HG03064 (cell line): ENCODE data around the gene ZNF77.
"Not testable (repeated sequence)": the region's sequence is repeated elsewhere in the genome, so short reads cannot be mapped to it uniquely, and the experiment has no call there.

ENCODE experiments used
- ATAC-seq: cut with Tn5 transposase; IDR thresholded peaks from one replicate; pipeline ENCODE4 v1.9.1; 2021; ENCODE audit warnings: low read depth; ENCODE audit not compliant: unreplicated experiment

Gene ZNF77

DNA sequence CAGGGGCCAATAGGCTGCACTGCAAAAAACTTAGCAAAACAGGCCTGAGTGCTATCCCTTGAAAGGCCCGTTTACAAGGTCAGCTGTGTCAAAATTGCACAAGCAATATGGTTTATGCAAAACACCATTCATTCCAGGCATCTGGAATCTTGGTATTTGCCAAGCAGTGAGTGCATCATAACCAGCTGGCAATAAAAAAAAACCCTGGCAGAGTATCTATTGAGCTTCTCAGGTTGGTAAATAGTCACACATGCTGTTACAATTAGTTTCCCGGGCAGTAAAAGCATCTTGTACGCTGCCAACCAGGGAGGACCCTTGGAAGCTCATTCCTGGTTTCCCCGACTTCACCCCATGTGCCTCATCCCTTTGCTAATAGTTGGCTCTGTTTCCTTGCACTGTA, 21.3 kb downstream of the ZNF77 start:
- ATAC-seq: no peak

DNA sequence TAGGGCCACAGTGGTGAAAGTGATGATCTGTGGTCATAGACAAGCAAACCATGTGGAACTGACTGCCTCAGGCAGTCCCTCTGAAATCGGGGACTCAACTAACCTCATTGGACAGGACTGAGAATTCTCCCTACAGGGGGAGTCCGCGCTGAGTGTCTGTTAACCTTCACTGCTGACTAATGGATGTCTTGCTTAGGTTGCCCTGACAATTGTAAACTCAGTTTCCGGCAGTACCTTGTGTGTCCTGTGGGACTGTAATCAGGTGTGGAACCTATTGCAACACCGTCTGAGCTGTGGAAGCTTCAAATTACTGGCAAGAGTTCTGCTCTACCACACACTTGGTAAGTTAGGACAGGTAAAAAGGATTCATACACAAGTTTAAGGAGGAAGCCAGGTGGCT, 21.8 kb downstream of the ZNF77 start:
- no peak for ATAC-seq

DNA sequence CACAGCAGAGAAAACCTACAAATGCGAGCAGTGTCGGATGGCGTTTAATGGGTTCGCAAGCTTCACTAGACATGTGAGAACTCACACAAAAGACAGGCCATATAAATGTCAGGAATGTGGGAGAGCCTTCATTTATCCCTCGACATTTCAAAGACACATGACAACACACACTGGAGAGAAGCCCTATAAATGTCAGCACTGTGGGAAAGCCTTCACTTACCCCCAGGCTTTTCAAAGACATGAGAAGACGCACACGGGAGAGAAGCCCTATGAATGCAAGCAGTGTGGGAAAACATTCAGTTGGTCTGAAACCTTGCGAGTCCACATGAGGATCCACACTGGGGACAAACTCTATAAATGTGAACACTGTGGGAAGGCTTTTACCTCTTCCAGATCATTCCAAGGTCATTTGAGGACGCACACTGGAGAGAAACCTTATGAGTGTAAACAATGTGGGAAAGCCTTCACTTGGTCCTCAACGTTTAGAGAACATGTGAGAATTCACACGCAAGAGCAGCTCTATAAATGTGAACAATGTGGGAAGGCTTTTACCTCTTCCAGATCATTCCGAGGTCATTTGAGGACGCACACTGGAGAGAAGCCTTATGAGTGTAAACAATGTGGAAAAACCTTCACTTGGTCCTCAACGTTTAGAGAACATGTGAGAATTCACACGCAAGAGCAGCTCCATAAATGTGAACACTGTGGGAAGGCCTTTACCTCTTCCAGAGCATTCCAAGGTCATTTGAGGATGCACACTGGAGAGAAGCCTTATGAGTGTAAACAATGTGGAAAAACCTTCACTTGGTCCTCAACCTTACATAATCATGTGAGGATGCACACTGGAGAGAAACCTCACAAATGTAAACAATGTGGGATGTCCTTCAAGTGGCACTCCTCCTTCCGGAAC, 27.2 kb downstream of the ZNF77 start:
- no peak for ATAC-seq

DNA sequence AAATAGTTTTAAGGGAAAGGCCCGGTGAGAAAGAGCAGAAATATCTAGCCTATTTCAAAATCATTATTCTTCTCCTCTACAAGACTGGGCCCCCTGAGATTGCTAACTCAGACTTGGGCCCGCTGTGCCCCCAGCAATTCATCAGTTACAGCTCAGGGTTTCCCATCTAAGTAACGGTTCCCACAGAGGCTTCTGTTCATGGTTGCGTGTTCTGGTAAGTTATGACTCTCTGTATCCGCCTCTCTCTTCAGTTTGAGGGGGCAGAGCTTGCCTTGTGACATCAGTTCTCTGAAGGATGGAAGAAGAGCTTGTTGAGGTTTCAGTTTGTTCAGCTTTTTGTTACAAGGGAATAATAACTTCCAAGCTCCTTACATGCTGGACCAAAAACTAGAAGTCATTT, 32.5 kb downstream of the ZNF77 start:
- ATAC-seq: no peak

DNA sequence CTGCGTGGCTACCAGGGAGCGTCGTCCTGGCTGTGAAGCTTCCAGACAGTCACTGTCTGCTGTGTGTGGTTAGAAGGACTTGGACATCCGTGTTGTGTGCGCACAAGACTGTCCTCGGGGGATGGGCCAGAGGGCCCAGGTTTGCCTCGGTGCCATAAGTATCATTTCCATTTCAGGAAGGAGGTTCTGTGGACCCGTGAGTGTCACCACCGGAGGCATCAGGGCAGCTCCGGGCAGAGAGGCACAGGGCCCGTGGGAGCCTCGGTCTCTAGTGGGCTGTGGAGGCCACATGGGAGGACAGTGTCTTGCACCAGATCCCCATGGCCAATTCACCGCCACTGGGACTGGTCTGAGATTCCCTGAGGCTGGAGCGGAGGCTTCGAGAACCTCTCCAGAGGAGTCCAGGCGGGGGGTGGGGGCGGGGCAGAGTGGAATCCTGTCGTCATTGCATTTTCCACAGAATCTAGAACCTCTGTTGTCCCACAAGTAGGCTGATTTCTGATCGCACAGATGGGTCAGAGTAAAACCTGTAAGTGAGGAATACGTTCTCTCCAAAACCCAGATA, 38.1 kb downstream of the ZNF77 start:
- ATAC-seq: no peak

DNA sequence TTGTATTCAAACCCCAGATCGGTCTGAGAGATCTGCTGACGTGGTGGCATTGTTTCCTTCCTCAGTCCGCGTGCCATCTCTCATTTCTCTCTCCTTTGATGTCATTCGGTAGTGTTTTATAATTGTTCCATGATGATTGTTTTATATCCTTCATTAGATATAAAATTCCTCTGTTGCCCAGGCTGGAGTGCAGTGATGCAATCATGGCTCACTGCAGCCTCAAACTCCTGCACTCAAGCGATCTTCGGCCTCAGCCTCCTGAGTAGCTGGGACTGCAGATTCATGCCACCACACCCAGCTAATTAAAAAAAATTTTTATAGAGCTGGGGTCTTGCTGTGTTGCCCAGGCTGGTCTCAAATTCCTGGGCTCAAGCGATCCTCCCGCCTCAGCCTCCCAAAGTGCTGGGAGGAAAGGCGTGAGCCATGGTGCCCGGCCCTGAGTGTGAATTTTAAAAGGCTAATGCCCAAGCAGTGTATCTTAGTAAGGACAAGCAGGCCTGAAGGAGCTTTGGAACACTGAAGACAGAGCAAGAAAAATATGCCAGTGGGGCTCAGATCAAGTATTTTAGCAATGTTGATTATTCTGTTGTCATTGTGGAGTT, 38.8 kb downstream of the ZNF77 start:
- ATAC-seq: no peak

DNA sequence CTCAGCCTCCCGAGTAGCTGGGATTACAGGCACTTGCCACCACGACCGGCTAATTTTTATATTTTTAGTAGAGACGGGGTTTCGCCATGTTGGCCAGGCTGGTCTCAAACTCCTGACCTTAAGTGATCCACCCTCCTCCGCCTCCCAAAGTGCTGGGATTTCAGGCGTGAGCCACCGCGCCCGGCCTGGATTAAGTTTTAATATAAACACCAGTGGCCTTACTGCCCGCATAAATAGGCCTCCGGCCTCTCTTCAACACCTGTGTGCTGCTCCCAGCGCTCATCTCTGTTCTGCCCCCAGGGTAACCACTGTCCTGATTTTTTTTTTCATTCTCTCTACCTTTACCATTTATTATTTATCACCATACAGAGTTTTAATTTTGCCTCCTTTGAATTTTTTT, 41.4 kb downstream of the ZNF77 start:
- ATAC-seq: not testable (repeated sequence)

DNA sequence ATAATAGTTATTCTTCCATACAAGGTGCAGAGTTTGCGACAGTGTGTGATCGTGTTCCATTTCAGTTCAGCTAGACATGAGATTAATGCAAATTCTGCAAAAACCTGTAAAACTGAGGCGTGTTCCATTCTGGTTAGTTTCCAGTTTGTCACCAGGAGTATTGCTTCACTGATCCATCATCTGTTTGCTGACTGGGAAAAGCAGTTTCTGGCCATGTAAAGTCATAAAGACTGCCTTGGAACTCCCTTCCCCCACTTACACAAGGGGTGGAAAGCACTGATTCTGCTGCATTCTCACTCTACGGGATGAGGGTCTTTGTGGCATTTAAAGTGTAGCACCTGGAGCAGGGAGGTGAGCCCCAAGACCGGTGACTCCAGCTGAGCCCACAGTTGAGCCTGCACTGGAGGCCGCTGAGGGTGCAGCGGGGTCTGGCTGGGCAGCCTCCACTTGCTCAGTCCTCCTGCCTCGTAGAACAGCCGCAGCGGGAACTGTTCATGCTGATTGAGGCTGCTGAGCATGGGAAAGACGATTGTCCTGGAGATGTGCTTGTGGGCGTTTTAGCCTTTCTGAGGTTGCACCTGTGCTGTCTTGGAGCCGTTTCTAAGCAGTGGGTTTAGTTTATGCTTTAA, 42.1 kb downstream of the ZNF77 start:
- no peak for ATAC-seq

DNA sequence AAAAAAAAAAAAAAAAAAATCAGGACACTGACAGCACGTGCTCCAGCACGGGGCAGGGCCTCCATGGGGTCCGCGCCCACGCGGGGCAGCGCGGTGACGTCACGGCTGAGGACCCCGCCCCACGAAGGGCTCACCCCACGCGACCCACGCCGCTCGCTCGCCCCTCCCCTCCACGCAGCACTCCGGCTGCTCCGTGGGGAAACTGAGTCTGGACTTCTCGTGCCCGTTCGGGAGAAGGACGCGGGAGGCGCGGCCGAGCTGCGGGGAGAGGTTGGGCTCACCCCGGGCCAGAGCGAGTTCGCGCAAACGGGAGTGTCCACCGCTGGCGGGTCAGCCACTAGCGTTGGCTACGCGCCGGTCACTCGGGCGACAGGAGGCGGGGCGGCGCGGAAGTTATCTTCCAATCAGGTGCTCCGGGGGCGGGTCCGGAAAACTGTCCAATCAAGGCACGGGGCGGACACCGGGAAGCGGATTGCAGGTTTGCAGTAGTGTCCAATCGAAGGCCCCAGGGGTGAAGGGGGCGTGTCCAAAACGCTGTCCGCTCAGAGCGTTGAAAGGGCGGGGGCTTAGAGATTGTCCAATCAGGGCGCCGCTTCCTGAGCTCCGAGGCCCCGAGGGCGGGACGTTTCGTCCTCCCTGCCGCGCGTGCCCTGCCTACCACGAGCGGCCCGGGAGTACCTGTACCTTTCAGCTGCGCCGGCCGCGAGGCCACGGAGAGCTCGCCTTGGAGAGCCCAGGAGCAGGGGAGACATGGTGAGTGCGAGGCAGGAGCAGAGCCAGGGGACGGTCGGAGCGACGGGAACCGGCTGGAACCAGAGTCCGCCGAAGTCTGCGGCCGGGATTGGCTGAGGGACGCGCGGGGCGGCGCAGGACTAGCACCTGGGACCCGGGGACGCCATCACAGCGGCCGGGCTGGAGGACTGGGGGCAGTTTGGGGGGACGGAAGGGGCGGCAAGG, 44.2 kb downstream of the ZNF77 start, which contains the start of gene ZNF57:
Gene ZNF57, plus strand, starts transcription at position 633 of the 957 bp plus-strand sequence. Its CDS starts 118 bp downstream, at position 751.
- peak; percentile 88 for ATAC-seq

DNA sequence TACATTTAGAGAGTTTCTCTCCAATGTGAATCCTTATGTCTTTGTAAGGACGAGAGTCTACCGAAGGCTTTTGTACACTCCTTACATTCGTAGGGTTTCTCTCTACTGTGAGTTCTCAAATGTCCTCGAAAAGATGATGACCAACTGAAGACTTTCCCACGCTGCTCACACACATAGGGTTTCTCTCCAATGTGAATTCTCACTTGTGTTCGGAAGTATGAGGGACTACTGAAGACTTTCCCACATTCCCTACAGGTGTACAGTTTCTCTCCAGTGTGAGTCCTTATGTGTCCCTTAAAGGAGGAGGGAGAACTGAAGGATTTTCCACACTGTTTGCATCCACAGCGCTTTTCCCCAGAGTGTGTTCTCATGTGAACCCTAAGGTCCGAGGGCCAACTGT, 48.1 kb downstream of the ZNF77 start:
- no peak for ATAC-seq

DNA sequence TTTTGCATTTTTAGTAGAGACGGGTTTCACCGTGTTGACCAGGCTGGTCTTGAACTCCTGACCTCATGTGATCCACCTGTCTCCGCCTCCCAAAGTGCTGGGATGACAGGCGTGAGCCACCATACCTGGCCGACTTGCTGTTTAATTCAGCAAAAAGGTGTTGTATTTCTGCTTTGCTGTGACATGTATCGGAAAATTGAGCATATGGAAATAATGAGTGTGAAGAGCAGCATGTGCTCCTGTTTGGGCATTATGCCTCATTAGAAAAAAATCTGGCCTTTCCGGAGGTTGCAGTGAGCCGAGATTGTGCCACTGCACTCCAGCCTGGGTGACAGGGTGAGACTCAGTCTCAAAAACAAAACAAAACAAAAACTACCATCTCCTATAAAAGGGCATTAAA, 54.2 kb downstream of the ZNF77 start:
- ATAC-seq: not testable (repeated sequence)

DNA sequence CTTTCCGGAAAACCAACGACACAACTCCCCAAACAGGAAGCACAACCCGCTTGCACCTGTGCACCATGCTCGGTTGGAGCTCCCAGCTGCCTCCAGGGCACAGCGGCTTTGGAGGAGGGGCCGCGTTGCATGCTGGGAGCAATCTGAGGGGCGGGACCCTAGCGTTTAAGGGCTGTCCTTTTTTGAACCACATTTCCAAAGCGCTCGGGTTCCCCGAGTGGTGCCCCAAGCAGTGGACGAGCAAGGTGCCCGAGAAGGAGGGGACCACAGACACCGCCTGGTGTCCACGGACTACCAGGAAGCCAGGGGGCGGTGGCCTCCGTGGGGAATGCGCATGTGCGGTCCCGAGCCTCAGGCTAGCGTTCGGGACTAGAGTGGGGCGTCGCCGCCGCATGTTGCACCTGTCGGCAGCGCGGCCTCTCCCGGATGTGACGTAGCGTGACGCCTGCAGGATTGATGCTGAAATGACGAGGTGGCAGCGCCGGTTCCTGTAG, 56.0 kb downstream of the ZNF77 start:
- ATAC-seq: no peak

DNA sequence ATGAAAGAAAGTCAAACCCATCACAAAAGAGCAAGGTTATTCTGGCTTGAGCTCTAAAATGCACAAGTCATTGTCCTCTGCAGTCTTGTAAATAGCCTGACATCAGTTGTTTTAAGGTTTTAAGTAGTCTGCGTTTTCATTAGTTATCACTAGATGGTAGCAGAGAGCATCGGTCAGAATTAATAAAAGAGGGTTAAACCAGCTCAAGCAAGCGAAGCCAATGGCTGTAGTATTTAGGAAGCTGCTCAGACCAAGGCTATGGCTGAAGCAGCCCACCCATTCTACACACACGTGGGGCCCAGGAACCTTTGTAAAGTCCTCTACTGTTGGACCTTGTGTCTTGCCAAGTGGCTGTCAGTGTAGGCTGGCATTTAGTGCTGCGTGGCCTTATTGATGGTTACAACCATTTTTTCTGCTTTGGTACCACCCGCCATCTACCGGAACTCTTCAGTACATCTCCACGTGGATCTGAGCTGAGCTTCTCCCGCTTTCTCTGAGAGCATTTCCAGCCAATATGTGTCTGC, 57.3 kb downstream of the ZNF77 start:
- no peak for ATAC-seq

DNA sequence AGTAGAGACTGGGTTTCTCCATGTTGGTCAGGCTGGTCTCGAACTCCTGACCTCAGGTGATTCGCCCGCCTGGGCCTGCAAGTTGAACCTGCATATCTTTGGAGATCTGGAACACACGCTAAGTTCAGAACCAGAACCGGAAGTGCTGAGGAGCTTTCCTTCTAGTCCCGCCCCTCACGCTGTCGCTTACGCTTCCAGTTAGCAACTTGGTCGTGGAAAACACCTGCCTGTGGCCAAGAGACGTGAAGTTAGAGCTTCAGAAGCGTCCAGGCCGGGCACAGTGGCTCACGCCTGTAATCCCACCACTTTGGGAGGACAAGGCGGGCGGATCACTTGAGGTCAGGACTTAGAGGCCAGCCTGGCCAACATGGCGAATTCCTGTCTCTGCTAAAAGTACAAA, 59.0 kb downstream of the ZNF77 start:
- ATAC-seq: no peak

DNA sequence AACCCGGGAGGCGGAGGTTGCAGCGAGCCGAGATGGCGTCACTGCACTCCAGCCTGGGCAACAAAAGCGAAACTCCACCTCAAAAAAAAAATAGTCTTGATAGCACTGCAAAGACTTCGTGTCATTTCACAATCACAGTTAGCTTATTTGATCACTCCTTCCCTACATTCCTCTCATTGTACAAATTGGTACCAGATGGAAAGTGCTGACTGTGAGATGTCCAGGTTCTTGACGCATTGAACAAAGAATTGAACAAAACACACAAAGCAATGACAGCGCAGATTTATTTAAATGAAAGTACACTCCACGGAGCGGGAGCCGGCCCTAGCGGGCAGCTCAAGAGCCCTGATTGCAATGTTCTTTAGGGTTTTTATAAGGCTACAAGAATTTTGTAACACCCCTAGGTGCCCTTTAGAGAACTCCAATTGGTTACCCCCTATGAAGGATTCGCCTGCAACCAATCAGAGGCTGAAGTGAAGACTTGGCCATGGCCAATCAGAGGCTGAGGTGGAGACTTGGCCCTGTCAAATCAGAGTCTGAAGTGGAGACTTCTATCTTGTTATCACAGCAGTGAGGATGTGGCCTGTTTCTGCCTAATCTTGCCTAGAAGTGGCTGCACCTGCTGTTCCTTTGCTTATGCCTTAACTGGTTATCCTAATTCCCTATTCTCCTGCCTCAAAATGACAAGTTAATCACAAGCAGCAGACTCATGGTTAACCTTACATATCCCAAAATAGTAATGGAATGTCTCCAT, 60.9 kb downstream of the ZNF77 start:
- no peak for ATAC-seq
